Dendritic cell treated with granulocyte-macrophage colony-stimulating factor and Interleukin-4, amounts not matched to agents 40 ng/mL and 50 ng/mL, for 4 days (primary cell): Measurements from ENCODE around the gene HERC3.
A peak's percentile ranks its signal among the peaks of the same experiment; 100 is the strongest.

Experiments
- H3K27ac Mint-ChIP-seq: one replicate; pipeline ENCODE4 v1.8.0; 2022; ENCODE audit warnings: mild to moderate bottlenecking, mixed read lengths
- H3K27me3 Mint-ChIP-seq: one replicate; pipeline ENCODE4 v1.8.0; 2022; ENCODE audit warnings: mild to moderate bottlenecking, mixed read lengths
- H3K36me3 Mint-ChIP-seq: one replicate; pipeline ENCODE4 v1.8.0; 2022; ENCODE audit warnings: low read depth, mixed read lengths
- H3K4me1 Mint-ChIP-seq: one replicate; pipeline ENCODE4 v1.8.0; 2022; ENCODE audit warnings: low read depth, mixed read lengths
- H3K4me3 Mint-ChIP-seq: one replicate; pipeline ENCODE4 v1.8.0; 2022; ENCODE audit warnings: mild to moderate bottlenecking, moderate library complexity, mixed read lengths
- H3K9me3 Mint-ChIP-seq: one replicate; pipeline ENCODE4 v1.8.0; 2022; ENCODE audit warnings: mixed read lengths
- intact Hi-C: fragments of 100-400 bp; cut with micrococcal nuclease; formaldehyde crosslinking; loops from one replicate; pipeline ENCODE4 v1.15.0; 2022

Gene HERC3

DNA sequence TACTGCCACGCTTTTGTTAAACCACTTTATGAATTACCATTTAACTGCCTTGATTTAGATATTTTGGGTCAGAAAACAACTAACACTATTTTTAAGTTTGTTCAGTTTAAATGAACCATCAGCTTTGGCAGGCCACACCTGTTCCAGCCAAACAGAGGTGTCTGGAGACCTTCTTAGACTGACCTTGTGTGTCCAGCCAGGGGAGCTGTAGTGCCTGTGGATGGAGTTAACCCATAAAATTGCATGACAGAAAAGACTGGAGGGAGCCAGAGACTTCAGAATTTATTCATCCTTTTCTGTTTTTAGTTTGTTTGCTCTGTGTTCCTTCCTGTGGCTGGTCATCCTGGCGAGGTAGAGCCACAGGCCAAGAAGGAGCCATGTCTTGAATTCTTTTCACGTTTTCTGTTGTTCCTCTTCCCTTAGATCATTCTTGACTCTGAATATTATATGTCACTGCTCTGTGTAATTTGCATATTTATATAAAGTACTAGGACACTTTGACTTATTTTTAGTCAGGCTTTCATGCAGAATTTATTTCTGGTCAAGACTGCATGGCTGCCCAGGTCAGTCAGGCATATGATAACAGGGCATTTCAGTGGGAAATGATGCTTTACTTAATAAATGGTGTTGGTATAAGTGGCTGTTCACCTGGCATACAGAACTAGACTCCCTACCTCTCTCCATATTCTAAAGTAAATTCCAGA is 26.7 kb downstream of the HERC3 start:
- peaks cover 48% of the 10 kb centered on the region for H3K4me1 Mint-ChIP-seq
- intact Hi-C loops: no loop called here
- H3K27me3 Mint-ChIP-seq: no peaks in the 10 kb centered on the region
- no peak overlapping the region for H3K27ac Mint-ChIP-seq
- peaks cover 10% of the 10 kb centered on the region for H3K9me3 Mint-ChIP-seq
- peaks cover 67% of the 10 kb centered on the region for H3K36me3 Mint-ChIP-seq
- no peak overlapping the region for H3K4me3 Mint-ChIP-seq

- no peak overlapping the region for H3K4me3 Mint-ChIP-seq
- peaks cover 45% of the 10 kb centered on the region for H3K4me1 Mint-ChIP-seq
- intact Hi-C loops: no loop called here
- H3K36me3 Mint-ChIP-seq: peaks cover 73% of the 10 kb centered on the region
- no peaks in the 10 kb centered on the region for H3K27me3 Mint-ChIP-seq
- H3K9me3 Mint-ChIP-seq: peaks cover 17% of the 10 kb centered on the region
- no peak overlapping the region for H3K27ac Mint-ChIP-seq
Observed at GRCh38 chr4:88619971-88620370, 27.7 kb downstream of the HERC3 start.

GRCh38 chr4:88621763-88622327 is 29.6 kb downstream of the HERC3 start:
- Mint-ChIP-seq H3K9me3 (peaks cover 17% of the 10 kb centered on the region), H3K27me3 (no peaks in the 10 kb centered on the region), H3K4me3 (no peak overlapping the region), H3K36me3 (peaks cover 73% of the 10 kb centered on the region), H3K4me1 (peaks cover 43% of the 10 kb centered on the region), H3K27ac (no peak overlapping the region)
- intact Hi-C loops: no loop called here

GRCh38 chr4:88623097-88623496 is 30.8 kb downstream of the HERC3 start:
- intact Hi-C loops: no loop called here
- H3K4me1 Mint-ChIP-seq: peaks cover 36% of the 10 kb centered on the region
- peak overlapping the region; percentile 40 for H3K27ac Mint-ChIP-seq
- no peaks in the 10 kb centered on the region for H3K27me3 Mint-ChIP-seq
- peaks cover 17% of the 10 kb centered on the region for H3K9me3 Mint-ChIP-seq
- H3K4me3 Mint-ChIP-seq: no peak overlapping the region
- peaks cover 64% of the 10 kb centered on the region for H3K36me3 Mint-ChIP-seq

DNA sequence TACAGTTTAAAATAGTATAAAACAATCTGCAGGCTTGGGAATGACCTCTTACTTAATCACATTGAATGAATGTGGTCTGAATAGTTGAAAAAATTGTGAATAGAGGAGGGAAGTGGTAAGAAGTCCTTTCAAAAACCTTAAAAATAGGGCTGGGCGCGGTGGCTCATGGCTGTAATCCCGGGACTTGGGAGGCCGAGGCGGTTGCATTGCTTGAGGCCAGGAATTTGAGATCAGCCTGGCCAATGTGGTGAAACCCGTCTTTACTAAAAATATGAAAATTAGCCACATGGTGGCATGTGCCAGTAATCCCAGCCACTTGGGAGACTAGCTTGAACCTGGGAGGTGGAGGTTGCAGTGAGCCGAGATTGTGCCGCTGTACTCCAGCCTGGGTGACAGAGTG is 36.5 kb downstream of the HERC3 start:
- Mint-ChIP-seq H3K4me3 (no peak overlapping the region), H3K4me1 (peaks cover 18% of the 10 kb centered on the region), H3K36me3 (peaks cover 31% of the 10 kb centered on the region), H3K27ac (no peak overlapping the region), H3K27me3 (no peaks in the 10 kb centered on the region), H3K9me3 (peaks cover 27% of the 10 kb centered on the region)
- intact Hi-C loops: no loop called here

DNA sequence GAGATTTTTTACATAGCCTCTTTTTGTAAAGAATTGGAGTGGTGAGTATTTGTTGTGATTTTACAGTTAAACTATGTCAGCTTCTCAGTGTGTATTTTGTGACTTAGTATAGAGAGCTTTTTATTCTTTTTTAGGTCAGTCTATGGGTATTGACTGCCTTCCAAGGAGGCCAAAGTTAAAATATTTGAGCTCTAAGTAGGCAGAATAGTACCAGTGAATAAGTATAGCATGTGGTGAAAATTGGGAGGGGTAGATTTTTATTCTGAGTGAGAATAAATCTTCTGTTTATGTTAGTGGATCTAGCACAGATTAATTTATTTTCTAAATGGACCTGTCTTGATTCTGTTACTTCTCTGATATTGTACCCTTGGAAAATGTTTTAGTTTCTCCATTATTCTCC is 37.5 kb downstream of the HERC3 start:
- Mint-ChIP-seq H3K36me3 (peaks cover 24% of the 10 kb centered on the region), H3K9me3 (peaks cover 29% of the 10 kb centered on the region), H3K27me3 (no peaks in the 10 kb centered on the region), H3K4me1 (peaks cover 15% of the 10 kb centered on the region), H3K4me3 (no peak overlapping the region), H3K27ac (peak overlapping the region; percentile 55)
- intact Hi-C loops: no loop called here

DNA sequence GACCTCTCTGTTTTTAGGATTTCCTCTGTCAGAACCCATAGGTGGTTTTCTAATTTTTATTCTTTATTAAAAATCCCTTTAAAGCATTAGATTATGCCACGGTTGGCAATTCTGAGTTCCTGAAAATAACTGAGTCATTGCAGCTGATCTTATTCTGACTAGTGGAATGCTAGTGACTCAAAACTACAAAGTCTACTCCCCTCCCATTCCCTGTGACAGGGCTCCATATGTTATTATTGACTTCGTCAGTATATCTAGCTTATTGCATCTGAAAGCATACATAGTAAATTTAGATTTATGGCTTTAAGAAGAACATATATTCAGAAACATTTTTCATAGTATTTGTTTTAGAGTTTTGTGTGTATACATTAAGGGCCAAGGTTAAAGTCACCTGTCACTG is 38.5 kb downstream of the HERC3 start:
- H3K27ac Mint-ChIP-seq: no peak overlapping the region
- H3K27me3 Mint-ChIP-seq: no peaks in the 10 kb centered on the region
- H3K4me3 Mint-ChIP-seq: no peak overlapping the region
- H3K4me1 Mint-ChIP-seq: peaks cover 15% of the 10 kb centered on the region
- intact Hi-C loops: no loop called here
- H3K9me3 Mint-ChIP-seq: peaks cover 39% of the 10 kb centered on the region
- peaks cover 19% of the 10 kb centered on the region for H3K36me3 Mint-ChIP-seq

GRCh38 chr4:88643932-88644331 is 51.7 kb downstream of the HERC3 start:
- Mint-ChIP-seq H3K4me1 (peaks cover 5% of the 10 kb centered on the region), H3K27ac (no peak overlapping the region)

DNA sequence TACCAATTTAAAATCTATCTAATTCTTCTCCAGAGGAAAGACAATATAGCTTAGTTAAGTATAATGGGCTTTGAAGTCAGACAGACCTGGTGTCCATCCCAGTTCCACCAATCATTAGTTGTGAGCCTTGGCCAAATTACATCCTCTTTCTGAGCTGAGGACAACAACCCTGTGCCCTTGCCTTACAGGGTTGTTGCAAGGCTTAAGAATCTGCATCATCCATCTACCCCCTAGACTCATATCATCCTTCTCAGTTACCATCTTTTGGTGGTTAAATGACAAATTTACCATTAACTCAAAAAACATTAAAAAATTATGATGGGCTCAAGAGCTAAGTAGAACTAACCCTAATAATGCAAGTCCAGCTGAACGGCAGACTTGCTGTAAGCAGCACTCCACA is 53.7 kb downstream of the HERC3 start:
- Mint-ChIP-seq H3K27ac (no peak overlapping the region), H3K36me3 (peaks cover 12% of the 10 kb centered on the region)
- intact Hi-C loops: no loop called here

More at GRCh38 chr4:88643932-88644331, 51.7 kb downstream of the HERC3 start:
- Mint-ChIP-seq H3K27me3 (no peaks in the 10 kb centered on the region), H3K4me3 (no peak overlapping the region), H3K9me3 (peaks cover 12% of the 10 kb centered on the region), H3K36me3 (peaks cover 5% of the 10 kb centered on the region)
- intact Hi-C loops: loop anchor here (5.0 kb wide), 1 partner anchor 97 kb away; no protein-coding TSS in a partner anchor

GRCh38 chr4:88646528-88647280 is 54.4 kb downstream of the HERC3 start:
- peaks cover 16% of the 10 kb centered on the region for H3K36me3 Mint-ChIP-seq
- no peak overlapping the region for H3K4me3 Mint-ChIP-seq
- peaks cover 5% of the 10 kb centered on the region for H3K4me1 Mint-ChIP-seq
- intact Hi-C loops: no loop called here
- H3K27ac Mint-ChIP-seq: no peak overlapping the region
- H3K9me3 Mint-ChIP-seq: no peaks in the 10 kb centered on the region
- no peaks in the 10 kb centered on the region for H3K27me3 Mint-ChIP-seq

More for the DNA sequence above, 53.7 kb downstream of the HERC3 start:
- no peak overlapping the region for H3K4me3 Mint-ChIP-seq
- no peaks in the 10 kb centered on the region for H3K27me3 Mint-ChIP-seq
- H3K9me3 Mint-ChIP-seq: no peaks in the 10 kb centered on the region
- peaks cover 5% of the 10 kb centered on the region for H3K4me1 Mint-ChIP-seq

GRCh38 chr4:88649716-88650115 is 57.4 kb downstream of the HERC3 start:
- peaks cover 42% of the 10 kb centered on the region for H3K36me3 Mint-ChIP-seq
- H3K4me1 Mint-ChIP-seq: peaks cover 5% of the 10 kb centered on the region
- H3K27ac Mint-ChIP-seq: no peak overlapping the region

GRCh38 chr4:88653371-88653946 is 61.2 kb downstream of the HERC3 start:
- Mint-ChIP-seq H3K27me3 (no peaks in the 10 kb centered on the region), H3K9me3 (no peaks in the 10 kb centered on the region), H3K4me3 (no peak overlapping the region), H3K4me1 (no peaks in the 10 kb centered on the region), H3K36me3 (peaks cover 78% of the 10 kb centered on the region), H3K27ac (no peak overlapping the region)
- intact Hi-C loops: no loop called here

More at GRCh38 chr4:88649716-88650115, 57.4 kb downstream of the HERC3 start:
- Mint-ChIP-seq H3K4me3 (no peak overlapping the region), H3K9me3 (no peaks in the 10 kb centered on the region), H3K27me3 (no peaks in the 10 kb centered on the region)
- intact Hi-C loops: no loop called here

DNA sequence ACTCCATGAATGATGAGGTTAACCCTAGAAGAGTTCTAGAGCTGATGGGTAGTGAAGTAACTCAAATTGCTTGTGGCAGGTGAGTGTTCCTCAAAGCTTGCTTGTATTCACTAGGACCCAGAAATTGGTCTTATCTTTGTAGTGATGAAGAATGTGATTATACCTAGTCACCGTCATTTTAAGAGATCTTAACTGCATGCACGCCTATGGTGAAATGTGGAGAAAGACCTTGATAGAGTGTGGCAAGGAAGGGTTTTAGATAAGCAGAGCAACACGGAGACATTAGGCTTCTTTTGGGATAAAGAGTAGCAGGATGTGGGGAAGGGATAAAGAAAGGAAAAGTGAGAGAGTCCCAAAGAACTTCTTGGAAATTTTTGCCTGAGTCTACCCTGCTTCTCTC is 62.9 kb downstream of the HERC3 start:
- H3K27me3 Mint-ChIP-seq: no peaks in the 10 kb centered on the region
- intact Hi-C loops: loop anchor here (5.0 kb wide), 1 partner anchor 118 kb away; no protein-coding TSS in a partner anchor
- H3K36me3 Mint-ChIP-seq: peaks cover 88% of the 10 kb centered on the region
- H3K9me3 Mint-ChIP-seq: no peaks in the 10 kb centered on the region
- no peaks in the 10 kb centered on the region for H3K4me1 Mint-ChIP-seq
- H3K27ac Mint-ChIP-seq: no peak overlapping the region
- H3K4me3 Mint-ChIP-seq: no peak overlapping the region
